ENCODE measurements around the gene ARHGAP26. TPM values are rescaled to one million over a fixed set of nuclear protein-coding genes. Genes with fewer than 3 reads are reported as not detected.

Gene ARHGAP26
- total RNA-seq, 1 experiment from 2014 or later: 79.8 TPM

DNA sequence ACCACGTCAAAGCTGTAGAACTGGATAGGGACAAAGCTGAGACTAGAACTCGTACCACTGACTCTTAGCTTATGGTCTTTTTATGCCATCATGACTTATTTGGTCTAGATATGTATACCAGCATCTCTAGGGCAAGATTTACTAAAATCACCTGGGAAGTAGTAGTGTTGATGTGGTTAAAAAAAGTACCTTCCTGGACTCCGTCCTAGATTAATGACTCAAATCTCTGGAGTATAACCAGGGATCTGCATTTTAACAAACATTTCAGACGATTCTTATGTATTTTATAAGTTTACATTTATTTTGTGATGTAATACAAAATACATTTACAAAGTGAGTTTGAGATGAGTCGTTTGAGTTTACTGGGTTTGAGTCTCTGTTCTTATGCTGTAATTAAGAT is 68.7 kb downstream of the ARHGAP26 start:
- POLR2A ChIA-PET: no interaction called here
- Histone ChIP-seq H3K4me3 (ENCODE audit: low read depth, low read length) (no peak overlapping the region), H3K27me3 (replicated peaks; ENCODE audit: control insufficient read depth, insufficient read depth, low read length) (no peaks in the 10 kb centered on the region), H3K36me3 (ENCODE audit: control insufficient read depth, insufficient read depth, low read length) (no peaks in the 10 kb centered on the region), H3K4me1 (peaks cover 32% of the 10 kb centered on the region), H3K9me3 (no peaks in the 10 kb centered on the region)
- BruUV-seq (replicated peaks): no TSS peak
- Mint-ChIP-seq H3K27ac (ENCODE audit: unreplicated experiment) (no peak overlapping the region), H3K4me3 (ENCODE audit: unreplicated experiment) (no peak overlapping the region), H3K36me3 (ENCODE audit: insufficient read depth, unreplicated experiment) (peaks cover 14% of the 10 kb centered on the region), H3K9me3 (ENCODE audit: unreplicated experiment) (peaks cover 5% of the 10 kb centered on the region), H3K27me3 (ENCODE audit: insufficient read depth, unreplicated experiment) (no peaks in the 10 kb centered on the region), H3K4me1 (ENCODE audit: low read depth, unreplicated experiment) (peaks cover 14% of the 10 kb centered on the region)
- TF ChIP-seq, protein P1, sequence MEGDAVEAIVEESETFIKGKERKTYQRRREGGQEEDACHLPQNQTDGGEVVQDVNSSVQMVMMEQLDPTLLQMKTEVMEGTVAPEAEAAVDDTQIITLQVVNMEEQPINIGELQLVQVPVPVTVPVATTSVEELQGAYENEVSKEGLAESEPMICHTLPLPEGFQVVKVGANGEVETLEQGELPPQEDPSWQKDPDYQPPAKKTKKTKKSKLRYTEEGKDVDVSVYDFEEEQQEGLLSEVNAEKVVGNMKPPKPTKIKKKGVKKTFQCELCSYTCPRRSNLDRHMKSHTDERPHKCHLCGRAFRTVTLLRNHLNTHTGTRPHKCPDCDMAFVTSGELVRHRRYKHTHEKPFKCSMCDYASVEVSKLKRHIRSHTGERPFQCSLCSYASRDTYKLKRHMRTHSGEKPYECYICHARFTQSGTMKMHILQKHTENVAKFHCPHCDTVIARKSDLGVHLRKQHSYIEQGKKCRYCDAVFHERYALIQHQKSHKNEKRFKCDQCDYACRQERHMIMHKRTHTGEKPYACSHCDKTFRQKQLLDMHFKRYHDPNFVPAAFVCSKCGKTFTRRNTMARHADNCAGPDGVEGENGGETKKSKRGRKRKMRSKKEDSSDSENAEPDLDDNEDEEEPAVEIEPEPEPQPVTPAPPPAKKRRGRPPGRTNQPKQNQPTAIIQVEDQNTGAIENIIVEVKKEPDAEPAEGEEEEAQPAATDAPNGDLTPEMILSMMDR (IDR thresholded peaks at IDR 0.05; ENCODE audit: insufficient read depth in 1 of 2, low read depth in 1 of 2, low read length in 1 of 2, severe bottlenecking in 1 of 2, unreplicated experiment in 1 of 2): no peak
- CTCF ChIA-PET: no interaction called here
- intact Hi-C loops (cut with micrococcal nuclease; ENCODE audit: unreplicated experiment): no loop called here
- DNase-seq: no peak

DNA sequence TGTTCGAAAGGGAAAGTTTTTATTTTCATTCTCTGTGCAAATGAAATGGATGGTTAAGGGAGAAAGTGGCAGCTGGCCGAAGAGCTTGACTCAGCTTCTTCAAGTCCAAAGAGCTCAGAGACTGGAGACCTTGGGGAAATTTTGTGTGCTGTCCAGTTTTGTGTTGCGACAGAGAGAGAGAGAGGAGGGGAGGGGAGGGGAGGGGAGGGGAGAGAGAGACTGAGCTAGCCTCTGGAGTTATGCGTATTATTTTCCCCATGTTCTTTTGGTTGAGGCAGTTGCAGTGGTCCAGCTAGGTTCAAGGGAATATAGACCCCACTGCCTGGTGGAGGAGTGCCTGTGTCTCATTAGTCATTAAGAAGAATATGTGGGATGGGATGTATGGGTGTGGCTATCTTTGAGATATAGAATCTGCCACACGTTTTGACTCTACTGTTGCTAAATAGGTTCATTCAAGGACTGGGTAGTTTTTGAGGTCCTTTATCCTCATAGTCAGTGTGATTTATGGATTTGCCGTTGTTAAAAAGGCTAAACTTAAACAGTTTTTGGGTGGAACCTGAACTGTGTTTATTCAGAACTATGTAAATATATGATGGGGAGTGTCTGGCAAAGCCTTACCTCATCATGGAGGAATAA is 69.7 kb downstream of the ARHGAP26 start:
- Histone ChIP-seq H3K36me3 (ENCODE audit: control insufficient read depth, insufficient read depth, low read length) (no peaks in the 10 kb centered on the region), H3K27me3 (replicated peaks; ENCODE audit: control insufficient read depth, insufficient read depth, low read length) (no peaks in the 10 kb centered on the region), H3K4me3 (ENCODE audit: low read depth, low read length) (no peak overlapping the region), H3K4me1 (peaks cover 22% of the 10 kb centered on the region), H3K9me3 (no peaks in the 10 kb centered on the region)
- no TSS peak for BruUV-seq (replicated peaks)
- no peak for DNase-seq
- Mint-ChIP-seq H3K27me3 (ENCODE audit: insufficient read depth, unreplicated experiment) (no peaks in the 10 kb centered on the region), H3K36me3 (ENCODE audit: insufficient read depth, unreplicated experiment) (peaks cover 8% of the 10 kb centered on the region), H3K27ac (ENCODE audit: unreplicated experiment) (no peak overlapping the region), H3K4me1 (ENCODE audit: low read depth, unreplicated experiment) (peaks cover 8% of the 10 kb centered on the region), H3K4me3 (ENCODE audit: unreplicated experiment) (no peak overlapping the region), H3K9me3 (ENCODE audit: unreplicated experiment) (peaks cover 5% of the 10 kb centered on the region)
- TF ChIP-seq, protein P1 (IDR thresholded peaks at IDR 0.05; ENCODE audit: insufficient read depth in 1 of 2, low read depth in 1 of 2, low read length in 1 of 2, severe bottlenecking in 1 of 2, unreplicated experiment in 1 of 2): no peak
- ChIA-PET POLR2A (interaction anchor here (0.6 kb wide), 1 partner anchor 24 kb away, joined by 3 read pairs; no protein-coding TSS in a partner anchor), CTCF (no interaction called here)
- intact Hi-C loops (cut with micrococcal nuclease; ENCODE audit: unreplicated experiment): no loop called here

GRCh38 chr5:142840575-142840974 is 70.4 kb downstream of the ARHGAP26 start:
- H3K9me3 ChIP-seq: no peaks in the 10 kb centered on the region
- intact Hi-C loops (cut with micrococcal nuclease; ENCODE audit: unreplicated experiment): no loop called here
- TF ChIP-seq, protein P1 (IDR thresholded peaks at IDR 0.05; ENCODE audit: insufficient read depth in 1 of 2, low read depth in 1 of 2, low read length in 1 of 2, severe bottlenecking in 1 of 2, unreplicated experiment in 1 of 2): no peak
- H3K4me1 ChIP-seq: peaks cover 22% of the 10 kb centered on the region
- no peaks in the 10 kb centered on the region for H3K36me3 ChIP-seq (ENCODE audit: control insufficient read depth, insufficient read depth, low read length)
- no TSS peak for BruUV-seq (replicated peaks)
- no peaks in the 10 kb centered on the region for H3K27me3 Mint-ChIP-seq (ENCODE audit: insufficient read depth, unreplicated experiment)
- DNase-seq: no peak
- ChIA-PET CTCF (no interaction called here), POLR2A (no interaction called here)
- H3K36me3 Mint-ChIP-seq (ENCODE audit: insufficient read depth, unreplicated experiment): peaks cover 8% of the 10 kb centered on the region
- peaks cover 7% of the 10 kb centered on the region for H3K4me1 Mint-ChIP-seq (ENCODE audit: low read depth, unreplicated experiment)
- H3K4me3 Mint-ChIP-seq (ENCODE audit: unreplicated experiment): no peak overlapping the region
- no peak overlapping the region for H3K4me3 ChIP-seq (ENCODE audit: low read depth, low read length)
- H3K9me3 Mint-ChIP-seq (ENCODE audit: unreplicated experiment): peaks cover 5% of the 10 kb centered on the region
- no peaks in the 10 kb centered on the region for H3K27me3 ChIP-seq (replicated peaks; ENCODE audit: control insufficient read depth, insufficient read depth, low read length)
- no peak overlapping the region for H3K27ac Mint-ChIP-seq (ENCODE audit: unreplicated experiment)
